Heart right ventricle (tissue), 16 donors: ENCODE data around the gene GALNS. TPM values are rescaled to one million over a fixed set of nuclear protein-coding genes. Genes with fewer than 3 reads are reported as not detected.

Experiments
- ATAC-seq, 8 donors: fragments of 200-7000 bp; cut with Tn5 transposase; one replicate each; pipeline ENCODE4 v1.9.1; 2020; ENCODE audit warnings: mild to moderate bottlenecking in 8 of 8, moderate library complexity in 8 of 8, moderate number of reproducible peaks in 1 of 8
- DNase-seq, 2 donors: peaks; one replicate each; pipeline ENCODE4 v3.0.0-alpha.2; 2020
- H3K27ac ChIP-seq, 10 donors: fragments of 200-600 bp; sonication (generic) in 2 of 10; one replicate each; pipeline versions ENCODE4 v1.5.0 to v1.8.0; 2020 to 2022; ENCODE audit warnings: mild to moderate bottlenecking in 3 of 10
- H3K27me3 ChIP-seq, 7 donors: fragments of 200-600 bp; one replicate each; pipeline ENCODE4 v1.8.0; 2021 to 2022; ENCODE audit warnings: mild to moderate bottlenecking in 2 of 7
- H3K36me3 ChIP-seq, 9 donors: fragments of 200-600 bp; sonication (generic) in 1 of 9; one replicate each; pipeline versions ENCODE4 v1.5.0 to v1.8.0; 2020 to 2022; ENCODE audit warnings: mild to moderate bottlenecking in 2 of 9
- H3K4me1 ChIP-seq, 9 donors: fragments of 200-600 bp; sonication (generic) in 1 of 9; one replicate each; pipeline versions ENCODE4 v1.5.0 to v1.8.0; 2020 to 2022; ENCODE audit warnings: mild to moderate bottlenecking in 4 of 9
- H3K4me3 ChIP-seq, 10 donors: fragments of 200-600 bp; sonication (generic) in 2 of 10; one replicate each; pipeline versions ENCODE4 v1.5.0 to v1.8.0; 2020 to 2022; ENCODE audit warnings: mild to moderate bottlenecking in 7 of 10, moderate library complexity in 2 of 10
- H3K9me3 ChIP-seq, 11 donors: fragments of 200-600 bp in 10 of 11; sonication (generic) in 2 of 11; one replicate each; pipeline versions ENCODE4 v1.5.0 to v1.8.0; 2013 to 2022; ENCODE audit warnings: mild to moderate bottlenecking in 2 of 11, control low read depth in 1 of 11, moderate library complexity in 1 of 11
- CTCF ChIP-seq, 9 donors: fragments of 200-600 bp; sonication (generic) in 2 of 9; IDR thresholded peaks; one replicate each; pipeline versions ENCODE4 v1.5.0 to v1.8.0; 2021 to 2022; ENCODE audit warnings: antibody characterized with exemption in 9 of 9, mild to moderate bottlenecking in 5 of 9, moderate library complexity in 1 of 9
- WGBS, 2 donors: extraction: QIAGEN DNeasy Blood & Tissue Kit; methylation state at CpG; one replicate each; pipeline ENCODE4 v1.1.7; 2013; ENCODE audit warnings: inconsistent platforms in 1 of 2; 5-methylcytosine and 5-hydroxymethylcytosine counted together
- intact Hi-C, 10 donors: fragments of 100-400 bp; cut with DNase I; formaldehyde crosslinking; loops; one replicate each; pipeline versions ENCODE4 v1.11.1 to v1.14.2; 2022
- polyA plus RNA-seq, 2 donors: library from polyadenylated mRNA; stranded (reverse); fragments of 200-250 nt; gene quantifications; one replicate each; pipeline ENCODE4 v1.2.3, GENCODE V29; 2013
- total RNA-seq, 10 donors: library from RNA; stranded (reverse); fragmentation: NEBNext Ultra II Directional in 3 of 10; extraction: Animal tissue kit (Norgen Biotek cat#: 25700) in 3 of 10; gene quantifications; one replicate each; pipeline versions ENCODE4 v1.2.1 to v1.2.4, GENCODE V29; 2021 to 2023
- donor health status: Arrhythmogenic right ventricular cardiomyopathy.
- donor health status: ischemic (EF 13 %, LVEDD 7.1; RV severe dilation, severe dysfunction).
- donor health status: healthy with polysubstance abuse.
- donor health status: DM: no; HTN: yes; CAD: no.
- donor health status: DM: no; HTN: no; CAD: no.
- donor health status: ischemic (EF 25% LVEDD 6.9; RV normal size, moderate dysfunction).
- donor health status: ischemic (EF 25% LVEDD 5.7; RV mildly dilated, moderate dysfunction).
- donor health status: healthy.
- donor health status: DM: yes; HTN: yes; CAD: no.
- donor health status: Ischemic cardiomyopathy.
- donor health status: ischemic (EF 35%, LVEDD 5.7; RV mildly dilated, moderate dysfunction).
- donor health status: nonischemic (EF 11% LVEDD 7.7; RV severe dilation, severe dysfunction).
- donor health status: DM: yes; HTN: yes; CAD: no.
- donor health status: PGD.
- donor health status: ischemic (EF 29% LVEDD 5.4; RV normal size, mild dysfunction).
- donor health status: nonischemic (EF 23%, LVEDD 6.1; RV moderate dilation, normal function).

The GALNS gene
- total and polyA plus RNA-seq, 12 donors = 11.5 to 18.7 (median 13.8) TPM

GRCh38 chr16:88851616-88852015 is 5.1 kb downstream of the GALNS start:
- Histone ChIP-seq H3K4me3 (no peak overlapping the region), H3K36me3 (peaks cover 0 to 49% (median 0%) of the 10 kb centered on the region in 9 donors), H3K27ac (no peak overlapping the region), H3K9me3 (no peaks in the 10 kb centered on the region), H3K4me1 (peaks cover 4 to 38% (median 11%) of the 10 kb centered on the region in 9 donors), H3K27me3 (no peaks in the 10 kb centered on the region)
- WGBS, 2 donors = 91 to 95% methylated on average over 19 of the region's 19 CpGs
- TF ChIP-seq CTCF (IDR thresholded peaks at IDR 0.05) = no peak
- DNase-seq (no peak), ATAC-seq (no peak)
- intact Hi-C loops = loop anchor here in 1 of 10 donors (5.0 kb wide), 1 partner anchor 34 kb away; no protein-coding TSS in a partner anchor

- Histone ChIP-seq H3K9me3 (no peaks in the 10 kb centered on the region), H3K4me1 (peaks cover 0 to 31% (median 4%) of the 10 kb centered on the region in 9 donors), H3K27ac (no peak overlapping the region), H3K36me3 (peaks cover 0 to 49% (median 0%) of the 10 kb centered on the region in 9 donors), H3K27me3 (no peaks in the 10 kb centered on the region), H3K4me3 (no peak overlapping the region)
- no peak for DNase-seq
- 94 to 95% methylated on average over 33 of the region's 33 CpGs for WGBS, 2 donors
- intact Hi-C loops = loop anchor here in 1 of 10 donors (5.0 kb wide), 1 partner anchor 33 kb away; no protein-coding TSS in a partner anchor
- ATAC-seq = no peak
- TF ChIP-seq CTCF (IDR thresholded peaks at IDR 0.05) = no peak
Measured at GRCh38 chr16:88850531-88851199, 6.1 kb downstream of the GALNS start.

GRCh38 chr16:88848557-88848956 is 8.2 kb downstream of the GALNS start:
- peaks cover 0 to 10% (median 0%) of the 10 kb centered on the region in 9 donors for H3K4me1 ChIP-seq
- DNase-seq (no peak), ATAC-seq (no peak)
- no peaks in the 10 kb centered on the region for H3K27me3 ChIP-seq
- WGBS, 2 donors = 91 to 94% methylated on average over 21 of the region's 21 CpGs
- H3K36me3 ChIP-seq = peaks cover 0 to 41% (median 0%) of the 10 kb centered on the region in 9 donors
- TF ChIP-seq CTCF (IDR thresholded peaks at IDR 0.05) = no peak
- no peaks in the 10 kb centered on the region for H3K9me3 ChIP-seq
- H3K27ac ChIP-seq = no peak overlapping the region
- no peak overlapping the region for H3K4me3 ChIP-seq
- intact Hi-C loops = no loop called here

- no peak overlapping the region for H3K4me3 ChIP-seq
- DNase-seq = no peak
- H3K36me3 ChIP-seq = peaks cover 0 to 49% (median 0%) of the 10 kb centered on the region in 9 donors
- peaks cover 0 to under 1% (median 0%) of the 10 kb centered on the region in 9 donors for H3K4me1 ChIP-seq
- intact Hi-C loops = no loop called here
- no peak overlapping the region for H3K27ac ChIP-seq
- 91 to 97% methylated on average over 18 of the region's 18 CpGs for WGBS, 2 donors
- no peak for ATAC-seq
- H3K27me3 ChIP-seq = no peaks in the 10 kb centered on the region
- no peak for TF ChIP-seq CTCF (IDR thresholded peaks at IDR 0.05)
- no peaks in the 10 kb centered on the region for H3K9me3 ChIP-seq
Measured at GRCh38 chr16:88847654-88848053, 9.1 kb downstream of the GALNS start.
